Measurements from ENCODE around the gene ATXN1. TPM values are rescaled to one million over a fixed set of nuclear protein-coding genes. Genes with fewer than 3 reads are reported as not detected.
"Not testable (repeated sequence)": the region's sequence is repeated elsewhere in the genome, so short reads cannot be mapped to it uniquely, and the experiment has no call there.

Gene ATXN1
- polyA plus RNA-seq, 1 donor: 13.6 TPM

GRCh38 chr6:16802071-16802470 is 40.8 kb upstream of the ATXN1 start:
- no peaks in the 10 kb centered on the region for H3K36me3 ChIP-seq (ENCODE audit: control insufficient read depth, insufficient read depth, low read length)
- no peaks in the 10 kb centered on the region for H3K9me3 ChIP-seq (ENCODE audit: control insufficient read depth, low read depth, low read length)
- no peaks in the 10 kb centered on the region for H3K4me1 ChIP-seq (ENCODE audit: control insufficient read depth, insufficient read depth, low read length)
- H3K27ac ChIP-seq (ENCODE audit: low read length): no peak overlapping the region
- H3K4me3 ChIP-seq (ENCODE audit: low read length): no peak overlapping the region
- no CpG with 5 or more reads among the region's 2 CpGs for WGBS (ENCODE audit: insufficient coverage, low lambda C conversion rate)
- DNase-seq: no peak
- no peaks in the 10 kb centered on the region for H3K27me3 ChIP-seq (ENCODE audit: control insufficient read depth, insufficient read depth, low read length)

- no peaks in the 10 kb centered on the region for H3K36me3 ChIP-seq (ENCODE audit: control insufficient read depth, insufficient read depth, low read length)
- WGBS (ENCODE audit: insufficient coverage, low lambda C conversion rate): no CpG with 5 or more reads among the region's 2 CpGs
- DNase-seq: no peak
- no peak overlapping the region for H3K4me3 ChIP-seq (ENCODE audit: low read length)
- H3K9me3 ChIP-seq (ENCODE audit: control insufficient read depth, low read depth, low read length): no peaks in the 10 kb centered on the region
- H3K4me1 ChIP-seq (ENCODE audit: control insufficient read depth, insufficient read depth, low read length): no peaks in the 10 kb centered on the region
- H3K27ac ChIP-seq (ENCODE audit: low read length): no peak overlapping the region
- no peaks in the 10 kb centered on the region for H3K27me3 ChIP-seq (ENCODE audit: control insufficient read depth, insufficient read depth, low read length)
Measured at GRCh38 chr6:16800942-16801341, 39.7 kb upstream of the ATXN1 start.

- Histone ChIP-seq H3K4me1 (ENCODE audit: control insufficient read depth, insufficient read depth, low read length) (no peaks in the 10 kb centered on the region), H3K36me3 (ENCODE audit: control insufficient read depth, insufficient read depth, low read length) (no peaks in the 10 kb centered on the region), H3K27me3 (ENCODE audit: control insufficient read depth, insufficient read depth, low read length) (no peaks in the 10 kb centered on the region), H3K4me3 (ENCODE audit: low read length) (no peak overlapping the region), H3K9me3 (ENCODE audit: control insufficient read depth, low read depth, low read length) (no peaks in the 10 kb centered on the region), H3K27ac (ENCODE audit: low read length) (no peak overlapping the region)
- no CpG with 5 or more reads among the region's 3 CpGs for WGBS (ENCODE audit: insufficient coverage, low lambda C conversion rate)
- no peak for DNase-seq
Measured at GRCh38 chr6:16800341-16800740, 39.1 kb upstream of the ATXN1 start.

- no peak overlapping the region for H3K27ac ChIP-seq (ENCODE audit: low read length)
- no peak for DNase-seq
- no peaks in the 10 kb centered on the region for H3K27me3 ChIP-seq (ENCODE audit: control insufficient read depth, insufficient read depth, low read length)
- no peaks in the 10 kb centered on the region for H3K9me3 ChIP-seq (ENCODE audit: control insufficient read depth, low read depth, low read length)
- H3K36me3 ChIP-seq (ENCODE audit: control insufficient read depth, insufficient read depth, low read length): no peaks in the 10 kb centered on the region
- H3K4me3 ChIP-seq (ENCODE audit: low read length): no peak overlapping the region
- 100% methylated on average over 2 of the region's 8 CpGs for WGBS (ENCODE audit: insufficient coverage, low lambda C conversion rate)
- H3K4me1 ChIP-seq (ENCODE audit: control insufficient read depth, insufficient read depth, low read length): no peaks in the 10 kb centered on the region
Measured at GRCh38 chr6:16799279-16800193, 38.3 kb upstream of the ATXN1 start.

GRCh38 chr6:16793828-16794412 is 32.7 kb upstream of the ATXN1 start:
- WGBS (ENCODE audit: insufficient coverage, low lambda C conversion rate): 100% methylated on average over 3 of the region's 3 CpGs

GRCh38 chr6:16789329-16790038 is 28.2 kb upstream of the ATXN1 start:
- 67% methylated on average over 1 of the region's 2 CpGs for WGBS (ENCODE audit: insufficient coverage, low lambda C conversion rate)
- H3K36me3 ChIP-seq (ENCODE audit: control insufficient read depth, insufficient read depth, low read length): no peaks in the 10 kb centered on the region
- H3K27me3 ChIP-seq (ENCODE audit: control insufficient read depth, insufficient read depth, low read length): no peaks in the 10 kb centered on the region
- no peaks in the 10 kb centered on the region for H3K4me1 ChIP-seq (ENCODE audit: control insufficient read depth, insufficient read depth, low read length)
- no peaks in the 10 kb centered on the region for H3K9me3 ChIP-seq (ENCODE audit: control insufficient read depth, low read depth, low read length)
- no peak overlapping the region for H3K27ac ChIP-seq (ENCODE audit: low read length)
- DNase-seq: no peak
- H3K4me3 ChIP-seq (ENCODE audit: low read length): no peak overlapping the region

More at GRCh38 chr6:16793828-16794412, 32.7 kb upstream of the ATXN1 start:
- Histone ChIP-seq H3K4me3 (ENCODE audit: low read length) (no peak overlapping the region), H3K9me3 (ENCODE audit: control insufficient read depth, low read depth, low read length) (no peaks in the 10 kb centered on the region), H3K27me3 (ENCODE audit: control insufficient read depth, insufficient read depth, low read length) (no peaks in the 10 kb centered on the region), H3K27ac (ENCODE audit: low read length) (no peak overlapping the region), H3K4me1 (ENCODE audit: control insufficient read depth, insufficient read depth, low read length) (no peaks in the 10 kb centered on the region), H3K36me3 (ENCODE audit: control insufficient read depth, insufficient read depth, low read length) (no peaks in the 10 kb centered on the region)
- no peak for DNase-seq

GRCh38 chr6:16787128-16787682 is 25.9 kb upstream of the ATXN1 start:
- no peaks in the 10 kb centered on the region for H3K4me1 ChIP-seq (ENCODE audit: control insufficient read depth, insufficient read depth, low read length)
- WGBS (ENCODE audit: insufficient coverage, low lambda C conversion rate): no CpG with 5 or more reads among the region's 1 CpG
- no peaks in the 10 kb centered on the region for H3K27me3 ChIP-seq (ENCODE audit: control insufficient read depth, insufficient read depth, low read length)
- H3K36me3 ChIP-seq (ENCODE audit: control insufficient read depth, insufficient read depth, low read length): no peaks in the 10 kb centered on the region
- no peak overlapping the region for H3K27ac ChIP-seq (ENCODE audit: low read length)
- no peak overlapping the region for H3K4me3 ChIP-seq (ENCODE audit: low read length)
- DNase-seq: no peak
- no peaks in the 10 kb centered on the region for H3K9me3 ChIP-seq (ENCODE audit: control insufficient read depth, low read depth, low read length)

GRCh38 chr6:16785496-16785895 is 24.2 kb upstream of the ATXN1 start:
- H3K36me3 ChIP-seq (ENCODE audit: control insufficient read depth, insufficient read depth, low read length): no peaks in the 10 kb centered on the region
- DNase-seq: no peak
- no peaks in the 10 kb centered on the region for H3K27me3 ChIP-seq (ENCODE audit: control insufficient read depth, insufficient read depth, low read length)
- no peaks in the 10 kb centered on the region for H3K4me1 ChIP-seq (ENCODE audit: control insufficient read depth, insufficient read depth, low read length)
- H3K27ac ChIP-seq (ENCODE audit: low read length): no peak overlapping the region
- no peaks in the 10 kb centered on the region for H3K9me3 ChIP-seq (ENCODE audit: control insufficient read depth, low read depth, low read length)
- no peak overlapping the region for H3K4me3 ChIP-seq (ENCODE audit: low read length)

- not testable (repeated sequence) for H3K27ac ChIP-seq (ENCODE audit: low read length); H3K27me3 ChIP-seq (ENCODE audit: control insufficient read depth, insufficient read depth, low read length); H3K9me3 ChIP-seq (ENCODE audit: control insufficient read depth, low read depth, low read length); DNase-seq; H3K4me3 ChIP-seq (ENCODE audit: low read length); H3K36me3 ChIP-seq (ENCODE audit: control insufficient read depth, insufficient read depth, low read length); H3K4me1 ChIP-seq (ENCODE audit: control insufficient read depth, insufficient read depth, low read length)
- no CpG with 5 or more reads among the region's 3 CpGs for WGBS (ENCODE audit: insufficient coverage, low lambda C conversion rate)
Measured at GRCh38 chr6:16784957-16785356, 23.7 kb upstream of the ATXN1 start.

- H3K27ac ChIP-seq (ENCODE audit: low read length): no peak overlapping the region
- no peak for DNase-seq
- H3K27me3 ChIP-seq (ENCODE audit: control insufficient read depth, insufficient read depth, low read length): no peaks in the 10 kb centered on the region
- WGBS (ENCODE audit: insufficient coverage, low lambda C conversion rate): no CpG with 5 or more reads among the region's 2 CpGs
- H3K4me3 ChIP-seq (ENCODE audit: low read length): no peak overlapping the region
- no peaks in the 10 kb centered on the region for H3K9me3 ChIP-seq (ENCODE audit: control insufficient read depth, low read depth, low read length)
- no peaks in the 10 kb centered on the region for H3K4me1 ChIP-seq (ENCODE audit: control insufficient read depth, insufficient read depth, low read length)
- no peaks in the 10 kb centered on the region for H3K36me3 ChIP-seq (ENCODE audit: control insufficient read depth, insufficient read depth, low read length)
Measured at GRCh38 chr6:16783952-16784565, 22.8 kb upstream of the ATXN1 start.

Measured in large intestine (tissue), 3 donors.